ENCODE results near the gene MCM6. TPM values are rescaled to one million over a fixed set of nuclear protein-coding genes. Genes with fewer than 3 reads are reported as not detected.
A peak's percentile ranks its signal among the peaks of the same experiment; 100 is the strongest.

MCM6 gene
- total RNA-seq, 1 donor from 2014 or later: 74.4 TPM

DNA sequence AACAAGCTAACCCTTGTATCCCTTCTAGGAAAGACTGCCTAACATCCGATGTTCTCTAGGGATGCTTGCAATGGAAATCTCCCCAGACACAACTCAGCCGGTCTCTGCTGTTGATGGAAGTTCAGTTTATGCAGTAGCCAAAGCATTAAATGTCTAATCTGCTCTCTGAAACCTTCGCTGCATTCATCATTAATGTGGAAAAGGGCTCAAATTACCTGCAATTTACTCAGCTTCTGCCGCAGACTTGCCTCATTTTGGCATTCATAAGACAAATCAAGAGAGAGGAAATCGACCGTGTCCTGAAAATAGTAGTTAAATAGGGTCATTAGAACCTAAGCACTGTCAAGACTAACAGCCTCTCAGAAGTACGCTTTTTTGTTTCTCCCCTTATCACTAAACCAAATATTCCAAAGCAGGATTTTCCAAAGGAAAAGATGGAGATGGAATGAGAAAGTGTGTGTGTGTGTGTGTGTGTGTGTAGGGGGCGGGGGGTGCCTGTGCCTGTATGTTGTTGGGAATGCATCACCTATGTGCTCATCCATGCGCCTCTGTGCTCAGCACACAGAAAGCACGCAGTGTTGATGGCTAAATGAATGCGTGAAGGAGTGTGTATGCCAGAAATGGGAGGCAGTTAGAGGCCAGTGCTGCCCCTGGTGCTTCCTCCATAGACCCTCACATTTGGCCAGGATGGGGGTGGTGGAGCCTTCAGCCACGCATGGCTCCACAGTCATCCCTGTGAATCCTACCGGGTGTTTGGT lies 46.7 kb downstream of the MCM6 start:
- no peaks in the 10 kb centered on the region for H4K20me1 ChIP-seq (ENCODE audit: low read depth)
- H3K4me3 ChIP-seq: no peak overlapping the region
- Mint-ChIP-seq H3K27me3 (ENCODE audit: insufficient read depth, low read depth) (no peaks in the 10 kb centered on the region), H3K4me3 (no peak overlapping the region), H3K36me3 (peaks cover 2% of the 10 kb centered on the region), H3K9me3 (no peaks in the 10 kb centered on the region), H3K27ac (no peak overlapping the region), H3K4me1 (peaks cover 3% of the 10 kb centered on the region)
- H3K27me3 ChIP-seq: no peaks in the 10 kb centered on the region
- no peaks in the 10 kb centered on the region for H3F3A ChIP-seq (ENCODE audit: low read depth)
- no peaks in the 10 kb centered on the region for H3K9me3 ChIP-seq (ENCODE audit: low read depth)
- TF ChIP-seq EZH2phosphoT487 (IDR thresholded peaks at IDR 0.05): no peak
- TF ChIP-seq, protein P1, sequence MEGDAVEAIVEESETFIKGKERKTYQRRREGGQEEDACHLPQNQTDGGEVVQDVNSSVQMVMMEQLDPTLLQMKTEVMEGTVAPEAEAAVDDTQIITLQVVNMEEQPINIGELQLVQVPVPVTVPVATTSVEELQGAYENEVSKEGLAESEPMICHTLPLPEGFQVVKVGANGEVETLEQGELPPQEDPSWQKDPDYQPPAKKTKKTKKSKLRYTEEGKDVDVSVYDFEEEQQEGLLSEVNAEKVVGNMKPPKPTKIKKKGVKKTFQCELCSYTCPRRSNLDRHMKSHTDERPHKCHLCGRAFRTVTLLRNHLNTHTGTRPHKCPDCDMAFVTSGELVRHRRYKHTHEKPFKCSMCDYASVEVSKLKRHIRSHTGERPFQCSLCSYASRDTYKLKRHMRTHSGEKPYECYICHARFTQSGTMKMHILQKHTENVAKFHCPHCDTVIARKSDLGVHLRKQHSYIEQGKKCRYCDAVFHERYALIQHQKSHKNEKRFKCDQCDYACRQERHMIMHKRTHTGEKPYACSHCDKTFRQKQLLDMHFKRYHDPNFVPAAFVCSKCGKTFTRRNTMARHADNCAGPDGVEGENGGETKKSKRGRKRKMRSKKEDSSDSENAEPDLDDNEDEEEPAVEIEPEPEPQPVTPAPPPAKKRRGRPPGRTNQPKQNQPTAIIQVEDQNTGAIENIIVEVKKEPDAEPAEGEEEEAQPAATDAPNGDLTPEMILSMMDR (IDR thresholded peaks at IDR 0.05): no peak
- no peak for TF ChIP-seq EZH2 (IDR thresholded peaks at IDR 0.05)
- no peak for DNase-seq (ENCODE audit: low spot score)
- H3K79me2 ChIP-seq (ENCODE audit: low read depth): no peaks in the 10 kb centered on the region
- no peaks in the 10 kb centered on the region for H3K36me3 ChIP-seq
- no peak overlapping the region for H3K27ac ChIP-seq
- H3K4me1 ChIP-seq: peaks cover 5% of the 10 kb centered on the region
- H2AFZ ChIP-seq (replicated peaks): no peak overlapping the region
- H3K4me2 ChIP-seq: no peak overlapping the region
- no peak overlapping the region for H3K9ac ChIP-seq

DNA sequence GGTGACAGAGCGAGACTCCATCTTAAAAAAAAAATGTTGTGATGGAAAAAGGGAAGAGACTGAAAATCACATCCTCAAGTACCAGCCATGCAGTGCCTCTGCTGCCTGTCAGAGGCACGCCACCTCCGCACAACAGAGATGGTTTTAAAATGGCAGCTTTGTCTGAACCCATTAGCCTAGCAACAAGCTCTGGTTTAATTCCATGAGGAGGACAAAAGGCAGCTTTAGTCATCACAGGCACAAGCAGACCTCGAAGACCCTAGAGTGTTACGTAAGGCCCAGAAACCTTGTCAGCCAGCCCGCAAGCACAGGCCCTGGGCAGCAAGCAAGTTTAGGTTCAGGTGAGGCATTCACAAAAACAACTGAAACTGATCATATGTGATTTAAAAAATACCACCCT lies 49.7 kb downstream of the MCM6 start:
- Histone ChIP-seq H3K9me3 (ENCODE audit: low read depth) (no peaks in the 10 kb centered on the region), H3K27ac (no peak overlapping the region)

DNA sequence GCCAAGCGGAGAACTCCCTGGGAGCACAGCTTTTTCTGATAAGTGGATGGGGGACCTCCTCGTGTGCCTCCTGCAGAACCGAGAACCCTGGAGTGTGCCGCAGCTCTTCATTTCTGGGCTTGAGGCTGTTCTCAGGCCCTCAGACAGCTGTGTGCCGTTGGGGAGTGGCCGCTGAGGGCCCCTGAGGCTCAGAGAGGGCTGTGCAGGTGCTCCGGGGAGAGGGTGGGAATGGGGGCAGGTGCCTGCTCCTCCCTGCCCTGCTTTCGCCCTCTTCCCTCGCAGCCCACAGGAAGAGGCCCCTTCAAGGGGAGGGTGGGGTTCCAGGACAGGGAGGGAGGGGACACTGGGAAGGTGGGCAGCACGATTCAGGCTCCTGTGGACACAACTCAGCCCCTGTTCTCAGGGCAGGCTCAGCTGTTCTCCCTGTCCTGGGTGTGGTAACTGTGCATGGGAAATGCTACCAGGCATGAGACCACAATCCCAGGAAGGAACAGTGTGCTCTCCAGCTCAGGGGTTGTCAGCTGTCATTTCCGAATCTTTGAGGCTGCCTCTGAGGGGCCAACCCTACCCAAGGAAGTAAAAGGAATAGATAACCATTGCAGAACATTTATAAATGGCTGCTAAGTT lies 50.6 kb downstream of the MCM6 start:
- Histone ChIP-seq H3K36me3 (no peaks in the 10 kb centered on the region), H3K9ac (no peak overlapping the region), H3K4me1 (peaks cover 5% of the 10 kb centered on the region), H4K20me1 (ENCODE audit: low read depth) (no peaks in the 10 kb centered on the region), H3K27me3 (no peaks in the 10 kb centered on the region), H3K9me3 (ENCODE audit: low read depth) (no peaks in the 10 kb centered on the region), H3K27ac (no peak overlapping the region), H3K4me3 (no peak overlapping the region), H2AFZ (replicated peaks) (peak overlapping the region; percentile 90), H3K79me2 (ENCODE audit: low read depth) (no peaks in the 10 kb centered on the region), H3F3A (ENCODE audit: low read depth) (no peaks in the 10 kb centered on the region), H3K4me2 (no peak overlapping the region)
- Mint-ChIP-seq H3K9me3 (no peaks in the 10 kb centered on the region), H3K4me3 (no peak overlapping the region), H3K27me3 (ENCODE audit: insufficient read depth, low read depth) (peaks cover 8% of the 10 kb centered on the region), H3K27ac (no peak overlapping the region), H3K36me3 (no peaks in the 10 kb centered on the region), H3K4me1 (peaks cover 3% of the 10 kb centered on the region)
- no peak for DNase-seq (ENCODE audit: low spot score)
- TF ChIP-seq EZH2 (IDR thresholded peaks at IDR 0.05) (no peak), EZH2phosphoT487 (IDR thresholded peaks at IDR 0.05) (no peak)
- TF ChIP-seq, protein P1 (IDR thresholded peaks at IDR 0.05): no peak

More for the DNA sequence above, 49.7 kb downstream of the MCM6 start:
- TF ChIP-seq, protein P1 (IDR thresholded peaks at IDR 0.05): no peak
- no peak for TF ChIP-seq EZH2phosphoT487 (IDR thresholded peaks at IDR 0.05)
- no peaks in the 10 kb centered on the region for H3K36me3 ChIP-seq
- H3K27me3 Mint-ChIP-seq (ENCODE audit: insufficient read depth, low read depth): peaks cover 8% of the 10 kb centered on the region
- no peak overlapping the region for H3K9ac ChIP-seq
- H2AFZ ChIP-seq (replicated peaks): peak overlapping the region; percentile 37
- peaks cover 3% of the 10 kb centered on the region for H3K4me1 Mint-ChIP-seq
- no peaks in the 10 kb centered on the region for H3K36me3 Mint-ChIP-seq
- no peaks in the 10 kb centered on the region for H4K20me1 ChIP-seq (ENCODE audit: low read depth)
- H3K79me2 ChIP-seq (ENCODE audit: low read depth): no peaks in the 10 kb centered on the region
- H3K9me3 Mint-ChIP-seq: no peaks in the 10 kb centered on the region
- no peak overlapping the region for H3K4me3 Mint-ChIP-seq
- H3K27ac Mint-ChIP-seq: no peak overlapping the region
- peaks cover 5% of the 10 kb centered on the region for H3K4me1 ChIP-seq
- DNase-seq (ENCODE audit: low spot score): peak; percentile 60
- H3K27me3 ChIP-seq: no peaks in the 10 kb centered on the region
- H3K4me3 ChIP-seq: no peak overlapping the region
- no peaks in the 10 kb centered on the region for H3F3A ChIP-seq (ENCODE audit: low read depth)
- no peak overlapping the region for H3K4me2 ChIP-seq

Data from neural progenitor cell (in vitro differentiated cells).